Stimulated activated CD8-positive, alpha-beta memory T cell treated with anti-CD3 and anti-CD28 coated beads, Interleukin-4, amount 100 ng/mL, for 1 hour (primary cell): ENCODE measurements around the gene THAP5.

Source experiments
- DNase-seq, 2 donors: peaks; one replicate each; pipeline ENCODE4 v3.0.0-alpha.2; 2020; ENCODE audit warnings: low read depth in 2 of 2, low spot score in 1 of 2

THAP5 gene

GRCh38 chr7:108569381-108570145 lies at the start of gene THAP5, which contains the start of gene DNAJB9:
Gene THAP5, minus strand, starts transcription at chr7:108569706. Its CDS starts 137 bp downstream, at chr7:108569569.
Gene DNAJB9, plus strand, starts transcription at chr7:108569874. Its CDS starts 1,853 bp downstream, at chr7:108571727.
- DNase-seq, result peak; percentile 95 to 98

- DNase-seq, result no peak
Measured at GRCh38 chr7:108618056-108618455, 48.5 kb upstream of the THAP5 start.

GRCh38 chr7:108614896-108615295 lies 45.4 kb upstream of the THAP5 start:
- DNase-seq, result no peak

- DNase-seq, result no peak
Measured at GRCh38 chr7:108613949-108614381, 44.5 kb upstream of the THAP5 start.

- DNase-seq, result no peak
Measured at GRCh38 chr7:108613147-108613948, 43.8 kb upstream of the THAP5 start.

GRCh38 chr7:108611268-108611667 lies 41.8 kb upstream of the THAP5 start:
- no peak for DNase-seq

GRCh38 chr7:108609643-108610042 lies 40.1 kb upstream of the THAP5 start:
- no peak for DNase-seq

- no peak for DNase-seq
Measured at GRCh38 chr7:108605559-108606201, 36.2 kb upstream of the THAP5 start.

GRCh38 chr7:108604307-108605077 lies 35.0 kb upstream of the THAP5 start:
- DNase-seq, result no peak

- no peak for DNase-seq
Measured at GRCh38 chr7:108603656-108604306, 34.3 kb upstream of the THAP5 start.

GRCh38 chr7:108600399-108600798 lies 30.9 kb upstream of the THAP5 start:
- no peak for DNase-seq

GRCh38 chr7:108598914-108599580 lies 29.5 kb upstream of the THAP5 start:
- no peak for DNase-seq

- DNase-seq, result no peak
Measured at GRCh38 chr7:108598153-108598552, 28.6 kb upstream of the THAP5 start.

GRCh38 chr7:108596560-108596959 lies 27.1 kb upstream of the THAP5 start:
- DNase-seq, result no peak

GRCh38 chr7:108592646-108593201 lies 23.2 kb upstream of the THAP5 start:
- no peak for DNase-seq

GRCh38 chr7:108590606-108591005 lies 21.1 kb upstream of the THAP5 start:
- no peak for DNase-seq

GRCh38 chr7:108589874-108590273 lies 20.4 kb upstream of the THAP5 start:
- no peak for DNase-seq

GRCh38 chr7:108589199-108589598 lies 19.7 kb upstream of the THAP5 start:
- no peak for DNase-seq

- no peak for DNase-seq
Measured at GRCh38 chr7:108586274-108586710, 16.8 kb upstream of the THAP5 start.
